SK-N-SH (cell line): ENCODE results near the gene TNIP2. TPM values are rescaled to one million over a fixed set of nuclear protein-coding genes. Genes with fewer than 3 reads are reported as not detected.
A peak's percentile ranks its signal among the peaks of the same experiment; 100 is the strongest.

Experiments
- CTCF ChIA-PET: fragments of 300-600, 350-600 bp; formaldehyde crosslinking; extraction: SDS; loops from one replicate; lab custom pipeline; 2021; lab: Yijun Ruan, JAX
- POLR2A ChIA-PET: fragments of 350-600 bp; sonication (Branson Sonifier 250); formaldehyde crosslinking; extraction: SDS; loops from one replicate; lab custom pipeline; 2020; ENCODE audit warnings: antibody characterized with exemption, inconsistent platforms; lab: Yijun Ruan, JAX
- DNase-seq: peaks from one replicate; pipeline ENCODE4 v3.0.0; 2012
- H2AFZ ChIP-seq: fragments of 200-600 bp; sonication (generic); 2 replicates; pipeline ENCODE4 v1.8.1; 2016; ENCODE audit warnings: antibody characterized with exemption, mild to moderate bottlenecking, low read depth
- H3F3A ChIP-seq: fragments of 200-600 bp; sonication (generic); replicated peaks from 2 replicates; pipeline ENCODE3; 2016; ENCODE audit warnings: antibody characterized with exemption, mild to moderate bottlenecking; ENCODE audit not compliant: insufficient read depth
- H3K27ac ChIP-seq, 2 experiments: fragments of 200-500 bp in 1 of 2; fragments of 200-600 bp in 1 of 2; sonication (Bioruptor generic) in 1 of 2; sonication (generic), shearing (Covaris generic) in 1 of 2; 2 replicates each; pipeline versions ENCODE4 v1.5.1 to v1.6.1; 2014 to 2016; ENCODE audit warnings: low read depth in 2 of 2, inconsistent platforms in 1 of 2, low read length in 1 of 2, mild to moderate bottlenecking in 1 of 2, mixed read lengths in 1 of 2
- H3K27me3 ChIP-seq: fragments of 200-600 bp; sonication (generic), shearing (Covaris generic); 2 replicates; pipeline ENCODE4 v1.6.1; 2016; ENCODE audit warnings: mixed run types; ENCODE audit not compliant: insufficient read depth
- H3K36me3 ChIP-seq, 2 experiments: fragments of 200-500 bp in 1 of 2; fragments of 200-600 bp in 1 of 2; sonication (Bioruptor generic) in 1 of 2; sonication (generic) in 1 of 2; replicated peaks in 1 of 2; 2 replicates each; pipeline versions ENCODE3 to v1.5.1; 2014 to 2016; ENCODE audit warnings: low read length in 1 of 2, mild to moderate bottlenecking in 1 of 2; ENCODE audit not compliant: insufficient read depth in 2 of 2, control insufficient read depth in 1 of 2
- H3K4me1 ChIP-seq, 2 experiments: fragments of 200-500 bp in 1 of 2; fragments of 200-600 bp in 1 of 2; sonication (Bioruptor generic) in 1 of 2; sonication (generic), shearing (Covaris generic) in 1 of 2; 2 replicates each; pipeline versions ENCODE4 v1.5.1 to v1.6.1; 2014 to 2016; ENCODE audit warnings: low read depth in 1 of 2, low read length in 1 of 2, mixed run types in 1 of 2; ENCODE audit not compliant: insufficient read depth in 2 of 2, control insufficient read depth in 1 of 2
- H3K4me2 ChIP-seq: fragments of 200-600 bp; sonication (generic), shearing (Covaris generic); 2 replicates; pipeline ENCODE4 v1.6.1; 2017; ENCODE audit warnings: mixed run types
- H3K4me3 ChIP-seq, 2 experiments: fragments of 200-500 bp in 1 of 2; fragments of 200-600 bp in 1 of 2; sonication (Bioruptor generic) in 1 of 2; sonication (generic), shearing (Covaris generic) in 1 of 2; 2 replicates each; pipeline versions ENCODE4 v1.5.1 to v1.8.1; 2014 to 2016; ENCODE audit warnings: low read depth in 2 of 2, inconsistent platforms in 1 of 2, low read length in 1 of 2, mild to moderate bottlenecking in 1 of 2, mixed read lengths in 1 of 2, moderate library complexity in 1 of 2
- H3K79me2 ChIP-seq: fragments of 200-600 bp; sonication (generic); 2 replicates; pipeline ENCODE4 v1.8.1; 2017; ENCODE audit warnings: mild to moderate bottlenecking; ENCODE audit not compliant: insufficient read depth
- H3K9ac ChIP-seq: fragments of 200-600 bp; sonication (generic); 2 replicates; pipeline ENCODE4 v1.6.1; 2017; ENCODE audit warnings: mixed run types
- H3K9me2 ChIP-seq: fragments of 200-600 bp; sonication (generic); 2 replicates; pipeline ENCODE4 v1.6.1; 2017; ENCODE audit warnings: mixed run types
- H3K9me3 ChIP-seq: fragments of 200-600 bp; sonication (generic); 2 replicates; pipeline ENCODE4 v1.6.1; 2017; ENCODE audit warnings: mixed run types, mild to moderate bottlenecking, moderate library complexity
- H4K20me1 ChIP-seq: fragments of 200-600 bp; sonication (generic); 2 replicates; pipeline ENCODE4 v1.6.1; 2017; ENCODE audit warnings: mild to moderate bottlenecking, mixed run types; ENCODE audit not compliant: insufficient read depth
- EP300 ChIP-seq, 2 experiments: IDR thresholded peaks; 2 replicates each; pipeline versions ENCODE4 v1.4.0 to v1.6.1; 2012; ENCODE audit warnings: borderline replicate concordance in 1 of 2, low read depth in 1 of 2, low read length in 1 of 2
- FOSL2 ChIP-seq: IDR thresholded peaks from 2 replicates; pipeline ENCODE4 v1.4.0; 2012; ENCODE audit warnings: low read depth, mild to moderate bottlenecking, moderate library complexity, borderline replicate concordance
- FOXM1 ChIP-seq: IDR thresholded peaks from 2 replicates; pipeline ENCODE4 v1.4.0; 2012; ENCODE audit warnings: low read depth, mild to moderate bottlenecking
- GABPA ChIP-seq: IDR thresholded peaks from 2 replicates; pipeline ENCODE4 v1.4.0; 2012; ENCODE audit warnings: low read depth, mild to moderate bottlenecking
- IRF3 ChIP-seq: fragments of 150-350 bp; IDR thresholded peaks from 2 replicates; pipeline ENCODE4 v1.6.1; 2016; ENCODE audit warnings: mild to moderate bottlenecking, low read depth, low read length
- MEF2A ChIP-seq: IDR thresholded peaks from 2 replicates; pipeline ENCODE4 v1.4.0; 2012; ENCODE audit warnings: low read depth, borderline replicate concordance
- MXI1 ChIP-seq: IDR thresholded peaks from 2 replicates; pipeline ENCODE4 v1.6.1; 2012; ENCODE audit warnings: mild to moderate bottlenecking, low read depth, low read length, improper control_type of control experiment
- NFIC ChIP-seq: IDR thresholded peaks from 2 replicates; pipeline ENCODE4 v1.4.0; 2012; ENCODE audit warnings: borderline replicate concordance
- RCOR1 ChIP-seq: fragments of 150-350 bp; IDR thresholded peaks from 2 replicates; pipeline ENCODE4 v1.6.1; 2017; ENCODE audit warnings: antibody characterized with exemption, low read length
- REST ChIP-seq: IDR thresholded peaks from 2 replicates; pipeline ENCODE4 v1.6.1; 2012; ENCODE audit warnings: mild to moderate bottlenecking, low read depth, low read length, moderate library complexity
- SMC3 ChIP-seq: IDR thresholded peaks from 2 replicates; pipeline ENCODE4 v1.6.1; 2012; ENCODE audit warnings: low read depth, low read length, improper control_type of control experiment
- TCF12 ChIP-seq: IDR thresholded peaks from 2 replicates; pipeline ENCODE4 v1.4.0; 2012
- TEAD4 ChIP-seq: IDR thresholded peaks from 2 replicates; pipeline ENCODE4 v1.4.0; 2012; ENCODE audit warnings: mild to moderate bottlenecking, borderline replicate concordance; ENCODE audit not compliant: insufficient read depth
- USF2 ChIP-seq: fragments of 150-350 bp; IDR thresholded peaks from 2 replicates; pipeline ENCODE4 v1.6.1; 2017; ENCODE audit warnings: antibody characterized with exemption, low read length, low read depth, borderline replicate concordance
- WGBS: methylation state at CpG from one replicate; pipeline ENCODE4 v1.1.6; 2017; ENCODE audit warnings: low lambda C conversion rate; 5-methylcytosine and 5-hydroxymethylcytosine counted together
- polyA plus RNA-seq, 3 experiments: library from polyadenylated mRNA; depleted of rRNA; stranded (reverse); fragments of >200 nt; gene quantifications; 2 replicates each; pipeline ENCODE4 v1.2.3, GENCODE V29; 2012

The TNIP2 gene
- polyA plus RNA-seq, 1 of the 3 experiments (the other 2 are of a cell fraction) = 78.9 TPM

- Histone ChIP-seq H3K9me3 (no peaks in the 10 kb centered on the region), H4K20me1 (no peaks in the 10 kb centered on the region), H3K27me3 (no peaks in the 10 kb centered on the region), H3K4me3 (no peak overlapping the region), H3K27ac (no peak overlapping the region), H3K4me1 (peaks cover 0 to 18% of the 10 kb centered on the region in 2 experiments; a peak in 1 of 4 replicates), H3K79me2 (no peaks in the 10 kb centered on the region), H3K36me3 (no peaks in the 10 kb centered on the region), H3K9ac (no peak overlapping the region), H3K4me2 (no peak overlapping the region), H3F3A (no peaks in the 10 kb centered on the region), H3K9me2 (no peaks in the 10 kb centered on the region), H2AFZ (no peak overlapping the region)
- POLR2A ChIA-PET = no interaction called here
- TF ChIP-seq MXI1 (no peak), MEF2A (no peak), USF2 (no peak)
- CTCF ChIA-PET = interaction anchor here (1.2 kb wide), 1 partner anchor 8 kb away, joined by 3 read pairs; no protein-coding TSS in a partner anchor
- peak; percentile 14 for DNase-seq
- 93% methylated on average over 3 of the region's 9 CpGs for WGBS
Measured at GRCh38 chr4:2786794-2787229, 30.7 kb upstream of the TNIP2 start.

GRCh38 chr4:2786152-2786671, 30.1 kb upstream of the TNIP2 start:
- Histone ChIP-seq H3K4me2 (no peak overlapping the region), H3K79me2 (no peaks in the 10 kb centered on the region), H3K4me1 (peaks cover 0 to 17% of the 10 kb centered on the region in 2 experiments; a peak in 1 of 4 replicates), H3K4me3 (no peak overlapping the region), H3K27ac (no peak overlapping the region), H3K27me3 (no peaks in the 10 kb centered on the region), H3K9me3 (no peaks in the 10 kb centered on the region), H3K9ac (no peak overlapping the region), H3F3A (peaks cover 2% of the 10 kb centered on the region), H3K9me2 (no peaks in the 10 kb centered on the region), H2AFZ (no peak overlapping the region), H4K20me1 (no peaks in the 10 kb centered on the region), H3K36me3 (no peaks in the 10 kb centered on the region)
- no peak for TF ChIP-seq GABPA
- TF ChIP-seq REST = no peak
- TF ChIP-seq TCF12 = no peak
- TF ChIP-seq FOXM1 = no peak
- TF ChIP-seq NFIC = no peak
- TF ChIP-seq SMC3 = no peak
- no peak for TF ChIP-seq RCOR1
- no peak for TF ChIP-seq TEAD4
- no peak for TF ChIP-seq IRF3
- no peak for TF ChIP-seq MXI1
- no peak for TF ChIP-seq MEF2A
- no peak for TF ChIP-seq FOSL2
- no peak for TF ChIP-seq EP300 (IDR thresholded peaks at IDR 0.05; ENCODE audit: borderline replicate concordance in 1 of 2, low read depth in 1 of 2, low read length in 1 of 2)
- TF ChIP-seq USF2 = no peak
- DNase-seq = no peak
- CTCF ChIA-PET = no interaction called here
- 89% methylated on average over 7 of the region's 7 CpGs for WGBS
- POLR2A ChIA-PET = no interaction called here
